ENCODE measurements around the gene ACSS3.

The ACSS3 gene

DNA sequence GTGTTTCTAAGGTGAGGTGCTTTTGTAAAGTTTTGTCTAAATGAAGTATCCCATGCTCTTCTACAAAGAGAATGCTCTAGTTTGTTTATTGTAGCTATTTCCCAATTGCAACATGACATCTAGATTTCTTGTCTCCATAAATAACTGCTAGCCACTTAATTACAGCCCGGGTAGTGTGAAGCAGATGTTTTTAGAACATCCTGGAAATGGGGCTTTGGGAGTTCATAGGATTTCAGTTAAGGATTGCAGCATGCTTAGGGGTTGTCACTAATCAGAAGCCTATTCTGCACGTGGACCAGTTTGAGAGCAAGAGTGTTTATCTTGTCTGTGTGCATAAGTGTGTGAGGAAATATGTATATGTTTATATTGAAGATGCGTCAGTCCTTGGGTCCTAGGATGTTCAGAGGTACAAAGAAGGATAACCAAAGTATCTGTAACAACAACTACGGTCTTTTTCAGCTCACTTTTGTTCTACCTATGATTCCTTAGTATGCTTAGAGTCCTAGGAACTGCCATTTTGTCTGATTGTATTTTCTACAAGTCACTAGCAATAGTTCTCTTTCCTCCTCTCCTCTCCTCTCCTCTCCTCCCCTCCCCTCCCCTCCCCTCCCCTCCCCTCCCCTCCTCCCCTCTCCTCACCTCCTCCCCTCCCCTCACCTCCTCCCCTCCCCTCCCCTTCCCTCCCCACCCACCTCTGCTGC, 135.3 kb downstream of the ACSS3 start:
- Histone ChIP-seq H3K4me3 (replicated peaks; ENCODE audit: low read depth, low read length) (no peak overlapping the region), H3K27me3 (replicated peaks; ENCODE audit: control insufficient read depth, insufficient read depth, low read length) (no peaks in the 10 kb centered on the region), H3K36me3 (ENCODE audit: control insufficient read depth, insufficient read depth, low read length) (no peaks in the 10 kb centered on the region)
- no peak for TF ChIP-seq CTCF (IDR thresholded peaks at IDR 0.05; ENCODE audit: insufficient read depth, low read length, poor library complexity, severe bottlenecking)
- DNase-seq (ENCODE audit: extremely low read depth, insufficient read length) = no peak

DNA sequence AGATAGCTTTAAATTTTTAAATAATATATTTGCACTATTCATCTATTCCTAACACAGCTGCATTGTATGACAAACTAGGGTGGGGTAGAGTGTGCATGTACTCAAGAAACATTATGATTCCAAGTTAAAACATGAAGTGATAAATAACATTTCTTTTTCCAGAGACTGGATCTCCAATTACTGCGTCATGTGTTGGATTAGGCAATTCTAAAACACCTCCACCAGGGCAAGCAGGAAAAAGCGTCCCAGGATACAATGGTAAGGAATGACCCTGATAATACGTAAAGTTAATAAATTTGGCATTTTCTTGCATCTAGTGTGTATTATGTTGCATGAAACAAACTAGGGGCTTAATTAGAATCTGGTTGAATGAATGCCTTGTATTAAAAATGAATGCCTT, 138.9 kb downstream of the ACSS3 start:
- Histone ChIP-seq H3K27me3 (replicated peaks; ENCODE audit: control insufficient read depth, insufficient read depth, low read length) (no peaks in the 10 kb centered on the region), H3K4me3 (replicated peaks; ENCODE audit: low read depth, low read length) (no peak overlapping the region), H3K36me3 (ENCODE audit: control insufficient read depth, insufficient read depth, low read length) (no peaks in the 10 kb centered on the region)
- TF ChIP-seq CTCF (IDR thresholded peaks at IDR 0.05; ENCODE audit: insufficient read depth, low read length, poor library complexity, severe bottlenecking) = no peak
- DNase-seq (ENCODE audit: extremely low read depth, insufficient read length) = no peak

GRCh38 chr12:81221681-81222080, 143.8 kb downstream of the ACSS3 start:
- H3K36me3 ChIP-seq (ENCODE audit: control insufficient read depth, insufficient read depth, low read length) = no peaks in the 10 kb centered on the region
- H3K4me3 ChIP-seq (replicated peaks; ENCODE audit: low read depth, low read length) = no peak overlapping the region
- no peak for TF ChIP-seq CTCF (IDR thresholded peaks at IDR 0.05; ENCODE audit: insufficient read depth, low read length, poor library complexity, severe bottlenecking)
- no peaks in the 10 kb centered on the region for H3K27me3 ChIP-seq (replicated peaks; ENCODE audit: control insufficient read depth, insufficient read depth, low read length)
- DNase-seq (ENCODE audit: extremely low read depth, insufficient read length) = no peak

GRCh38 chr12:81222846-81223592, 145.1 kb downstream of the ACSS3 start:
- Histone ChIP-seq H3K27me3 (replicated peaks; ENCODE audit: control insufficient read depth, insufficient read depth, low read length) (no peaks in the 10 kb centered on the region), H3K4me3 (replicated peaks; ENCODE audit: low read depth, low read length) (no peak overlapping the region), H3K36me3 (ENCODE audit: control insufficient read depth, insufficient read depth, low read length) (no peaks in the 10 kb centered on the region)
- DNase-seq (ENCODE audit: extremely low read depth, insufficient read length) = no peak
- no peak for TF ChIP-seq CTCF (IDR thresholded peaks at IDR 0.05; ENCODE audit: insufficient read depth, low read length, poor library complexity, severe bottlenecking)

DNA sequence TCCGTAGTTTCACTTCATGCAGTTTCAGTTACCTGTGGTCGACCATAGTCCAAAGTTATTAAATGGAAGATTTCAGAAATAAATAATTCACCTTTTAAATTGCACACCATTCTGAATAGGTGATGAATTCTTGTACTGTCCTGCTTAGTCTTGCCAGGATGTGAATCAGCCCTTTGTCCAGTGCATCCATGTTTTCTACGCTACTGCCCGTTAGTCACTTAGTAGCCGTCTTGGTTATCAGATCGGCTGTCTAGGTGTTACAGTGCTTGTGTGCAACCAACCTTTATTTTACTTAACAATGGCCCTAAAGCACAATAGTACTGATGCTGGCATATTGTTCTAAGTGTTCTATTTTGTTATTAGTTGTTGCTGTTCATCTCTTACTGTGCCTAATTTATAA, 146.7 kb downstream of the ACSS3 start:
- H3K27me3 ChIP-seq (replicated peaks; ENCODE audit: control insufficient read depth, insufficient read depth, low read length) = no peaks in the 10 kb centered on the region
- H3K36me3 ChIP-seq (ENCODE audit: control insufficient read depth, insufficient read depth, low read length) = no peaks in the 10 kb centered on the region
- no peak for DNase-seq (ENCODE audit: extremely low read depth, insufficient read length)
- no peak for TF ChIP-seq CTCF (IDR thresholded peaks at IDR 0.05; ENCODE audit: insufficient read depth, low read length, poor library complexity, severe bottlenecking)
- no peak overlapping the region for H3K4me3 ChIP-seq (replicated peaks; ENCODE audit: low read depth, low read length)

All from GM06990 (cell line).